Measurements from ENCODE around the gene CDK18.

The CDK18 gene

DNA sequence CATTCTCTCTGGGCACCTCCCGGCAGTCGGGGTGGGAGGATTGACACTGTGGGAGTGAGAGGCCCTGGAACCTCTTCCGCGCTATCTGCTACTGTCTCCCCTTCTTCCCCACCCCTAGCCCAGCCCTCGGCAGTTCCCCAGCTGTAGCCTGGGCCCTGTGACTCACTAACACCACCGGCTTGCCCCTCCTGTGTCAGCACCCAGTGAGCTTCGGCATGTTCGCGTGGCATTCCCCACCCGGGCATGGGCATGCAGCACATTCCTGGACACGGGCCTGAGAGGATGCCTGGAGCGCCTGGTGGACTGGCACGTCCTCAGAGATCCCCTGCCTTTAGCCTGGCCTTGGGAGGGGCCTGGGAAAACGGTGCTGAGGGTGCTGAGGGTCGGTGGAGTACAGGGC lies 1.3 kb downstream of the CDK18 start:
- no peak overlapping the region for H3K4me3 ChIP-seq (ENCODE audit: low read length)
- TF ChIP-seq ZNF274 (IDR thresholded peaks at IDR 0.05; ENCODE audit: low read depth, low read length), result no peak

DNA sequence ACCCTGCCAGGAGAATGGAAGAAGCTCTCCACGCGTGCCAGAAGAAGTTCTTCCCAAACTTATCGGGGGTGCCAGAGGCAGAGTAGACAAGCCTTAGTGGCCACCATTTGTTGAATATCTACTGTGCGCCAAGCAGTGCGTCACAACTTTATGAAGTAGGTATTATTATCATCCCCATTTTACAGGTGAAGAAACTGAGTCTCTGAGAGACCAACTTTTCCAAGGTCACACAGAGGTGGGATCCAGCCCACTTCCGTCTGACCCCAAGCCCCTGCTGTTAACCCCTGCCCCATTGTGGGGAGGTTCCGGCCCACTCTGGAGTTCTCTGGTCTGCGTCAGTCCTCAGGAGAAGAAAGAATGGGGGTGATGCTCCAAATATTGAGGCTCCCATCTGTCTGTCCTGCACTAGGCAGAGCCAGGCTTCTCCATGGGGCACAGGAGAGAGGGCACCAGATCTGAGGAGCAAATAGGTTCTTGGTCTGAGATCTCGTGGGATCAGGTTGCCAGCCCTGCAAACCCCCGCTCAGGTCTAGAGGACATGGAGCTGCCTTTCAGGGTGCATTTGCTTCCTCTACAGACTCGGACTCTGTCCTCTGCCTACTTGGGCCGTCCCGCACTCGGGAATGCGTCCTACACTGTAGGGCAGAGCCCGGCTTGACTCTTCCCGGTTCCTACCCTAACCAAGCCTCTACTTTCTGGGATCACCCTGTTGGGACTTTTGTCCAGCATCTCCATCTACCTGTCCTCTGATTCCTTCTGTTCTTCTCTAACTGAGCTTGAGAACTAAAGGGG lies 2.1 kb downstream of the CDK18 start:
- TF ChIP-seq ZNF274 (IDR thresholded peaks at IDR 0.05; ENCODE audit: low read depth, low read length), result no peak
- H3K4me3 ChIP-seq (ENCODE audit: low read length), result no peak overlapping the region

DNA sequence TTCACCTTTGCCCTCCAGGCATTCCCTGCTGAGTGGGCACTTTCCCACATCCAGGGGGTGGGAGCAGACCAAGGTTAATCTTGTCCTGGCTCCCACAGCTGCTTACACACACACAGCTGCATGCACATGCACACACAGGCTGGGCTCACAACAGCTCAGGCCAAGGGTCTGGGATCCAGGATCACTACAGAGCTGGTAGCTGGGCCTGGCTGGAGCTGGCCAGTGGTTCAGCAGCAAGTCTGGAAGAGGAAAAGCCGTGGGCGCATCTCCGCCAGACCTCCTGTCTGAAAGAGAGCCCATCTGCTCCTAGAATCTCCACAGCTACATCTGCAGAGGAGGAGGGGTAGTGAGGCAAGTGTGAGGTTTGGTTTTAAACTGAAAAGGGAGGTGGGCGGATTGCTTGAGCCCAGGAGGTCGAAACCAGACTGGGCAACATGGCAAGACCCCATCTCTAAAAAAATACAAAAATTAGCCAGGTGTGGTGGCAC lies 3.8 kb downstream of the CDK18 start:
- no peak overlapping the region for H3K4me3 ChIP-seq (ENCODE audit: low read length)
- TF ChIP-seq ZNF274 (IDR thresholded peaks at IDR 0.05; ENCODE audit: low read depth, low read length), result no peak

DNA sequence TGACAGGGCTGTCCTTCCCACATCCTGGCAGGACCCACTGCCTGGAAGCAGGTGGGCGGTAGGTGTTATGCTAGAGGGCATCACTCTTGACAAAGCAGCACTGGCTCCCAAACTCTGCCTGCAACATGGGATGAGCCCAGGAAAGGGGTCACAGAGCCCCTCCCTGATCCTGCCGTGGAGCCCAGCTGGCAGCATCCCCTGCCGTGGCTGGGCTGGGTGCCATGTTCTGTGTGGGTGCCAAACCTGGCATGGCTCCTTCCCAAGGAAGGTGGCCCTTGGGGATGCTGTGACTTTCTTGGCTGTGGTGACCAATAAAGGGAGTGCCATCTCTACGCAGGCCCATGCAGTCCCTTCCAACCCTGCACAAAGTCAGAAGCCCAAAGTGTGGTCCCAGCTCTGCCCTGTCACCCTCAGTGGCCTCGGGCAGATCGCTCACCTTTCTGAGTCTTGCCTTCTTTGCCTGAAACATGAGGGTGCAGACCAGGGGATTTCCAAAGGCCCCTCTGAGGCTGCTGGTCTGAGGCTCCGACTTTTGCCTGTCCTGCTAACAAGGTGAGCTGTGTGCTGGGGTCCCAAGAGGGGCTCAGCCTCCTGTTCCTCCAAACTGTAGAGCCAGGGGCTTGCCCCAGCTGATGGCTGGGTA lies 6.0 kb downstream of the CDK18 start:
- no peak for TF ChIP-seq ZNF274 (IDR thresholded peaks at IDR 0.05; ENCODE audit: low read depth, low read length)
- no peak overlapping the region for H3K4me3 ChIP-seq (ENCODE audit: low read length)

DNA sequence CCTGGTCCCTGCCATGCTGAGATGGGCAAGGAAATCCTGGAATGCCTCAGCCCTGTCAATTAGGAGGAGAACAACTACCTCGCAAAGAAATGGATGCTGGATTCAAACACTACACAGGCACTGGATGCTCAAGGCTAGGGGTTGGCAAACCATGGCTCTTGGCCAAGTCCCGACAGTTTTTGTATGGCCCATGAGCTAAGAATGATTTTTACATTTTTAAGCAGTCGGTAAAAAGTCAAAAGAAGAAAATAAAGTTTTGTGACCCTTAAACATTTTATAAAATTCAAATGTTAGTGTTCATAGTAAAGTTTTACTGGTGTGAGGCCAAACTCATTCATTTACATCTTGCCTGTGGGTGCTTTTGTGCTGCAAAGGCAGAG lies 6.5 kb downstream of the CDK18 start:
- no peak overlapping the region for H3K4me3 ChIP-seq (ENCODE audit: low read length)
- no peak for TF ChIP-seq ZNF274 (IDR thresholded peaks at IDR 0.05; ENCODE audit: low read depth, low read length)

DNA sequence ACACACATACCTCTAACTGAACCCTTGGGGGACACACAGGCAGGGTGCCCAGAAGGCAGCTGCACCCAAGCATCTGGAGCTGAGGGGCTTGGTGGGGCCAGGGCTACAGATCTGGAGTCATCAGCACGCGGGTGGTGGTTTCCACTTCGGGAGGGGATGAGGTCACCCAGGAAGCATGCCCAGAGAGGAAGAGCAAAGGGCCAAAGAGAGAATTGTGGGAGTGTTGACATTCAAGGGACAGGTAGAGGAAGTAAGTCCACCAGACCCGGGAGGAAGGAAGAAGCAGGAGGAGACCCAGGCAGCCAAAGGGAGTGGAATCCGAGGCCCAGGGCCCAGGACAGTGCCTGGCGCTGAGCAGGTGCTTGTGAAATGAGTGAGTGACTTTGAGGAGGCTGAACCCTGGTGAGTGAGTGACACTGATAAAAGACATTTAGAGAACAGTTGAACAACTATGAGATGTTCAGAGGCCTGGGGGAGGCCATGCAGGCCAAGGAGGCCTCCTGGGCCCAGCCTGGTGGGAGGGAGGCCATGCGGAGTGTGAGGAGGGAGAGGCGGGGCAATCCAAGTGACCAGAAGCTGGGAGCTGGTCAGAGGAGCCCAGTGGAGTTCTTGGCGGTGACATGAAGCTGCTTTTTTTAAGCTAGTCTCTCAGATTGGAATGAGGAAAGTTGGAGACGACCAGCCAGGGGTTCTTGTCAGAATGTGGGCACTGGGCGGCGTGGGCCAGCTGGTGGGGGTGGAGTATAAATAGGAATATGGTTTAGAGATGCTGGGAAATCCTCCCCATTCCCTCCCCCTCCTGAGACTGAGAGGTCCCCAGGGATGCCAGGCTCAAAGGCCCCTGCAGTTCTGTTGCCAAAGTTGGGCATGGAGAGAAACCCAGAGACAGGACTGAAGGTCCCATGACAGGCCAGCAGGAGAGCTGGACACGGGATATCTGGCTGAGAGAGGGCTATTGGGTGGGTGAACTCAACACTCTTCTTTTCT lies 7.9 kb downstream of the CDK18 start:
- TF ChIP-seq ZNF274 (IDR thresholded peaks at IDR 0.05; ENCODE audit: low read depth, low read length), result no peak
- no peak overlapping the region for H3K4me3 ChIP-seq (ENCODE audit: low read length)

DNA sequence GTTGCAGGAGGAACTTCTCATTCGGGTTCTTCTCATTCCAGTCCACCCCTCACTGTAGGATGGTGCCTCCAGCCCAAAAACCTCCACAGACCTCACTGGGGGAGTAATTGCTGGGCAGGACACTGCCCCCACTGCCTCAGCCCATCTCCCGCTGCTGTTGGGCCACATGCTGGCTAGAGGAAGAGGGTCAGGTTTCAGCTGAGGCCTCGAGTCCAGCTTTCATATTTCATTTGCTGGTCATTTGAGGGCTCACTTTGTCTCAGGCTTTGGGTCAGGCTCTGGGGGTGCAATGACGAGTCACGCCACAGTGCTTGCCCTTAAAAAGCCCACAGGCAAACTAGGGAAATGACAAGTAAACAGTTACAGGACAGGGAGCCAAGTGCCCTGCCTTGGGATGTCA lies 9.3 kb downstream of the CDK18 start:
- H3K4me3 ChIP-seq (ENCODE audit: low read length), result no peak overlapping the region
- TF ChIP-seq ZNF274 (IDR thresholded peaks at IDR 0.05; ENCODE audit: low read depth, low read length), result no peak

DNA sequence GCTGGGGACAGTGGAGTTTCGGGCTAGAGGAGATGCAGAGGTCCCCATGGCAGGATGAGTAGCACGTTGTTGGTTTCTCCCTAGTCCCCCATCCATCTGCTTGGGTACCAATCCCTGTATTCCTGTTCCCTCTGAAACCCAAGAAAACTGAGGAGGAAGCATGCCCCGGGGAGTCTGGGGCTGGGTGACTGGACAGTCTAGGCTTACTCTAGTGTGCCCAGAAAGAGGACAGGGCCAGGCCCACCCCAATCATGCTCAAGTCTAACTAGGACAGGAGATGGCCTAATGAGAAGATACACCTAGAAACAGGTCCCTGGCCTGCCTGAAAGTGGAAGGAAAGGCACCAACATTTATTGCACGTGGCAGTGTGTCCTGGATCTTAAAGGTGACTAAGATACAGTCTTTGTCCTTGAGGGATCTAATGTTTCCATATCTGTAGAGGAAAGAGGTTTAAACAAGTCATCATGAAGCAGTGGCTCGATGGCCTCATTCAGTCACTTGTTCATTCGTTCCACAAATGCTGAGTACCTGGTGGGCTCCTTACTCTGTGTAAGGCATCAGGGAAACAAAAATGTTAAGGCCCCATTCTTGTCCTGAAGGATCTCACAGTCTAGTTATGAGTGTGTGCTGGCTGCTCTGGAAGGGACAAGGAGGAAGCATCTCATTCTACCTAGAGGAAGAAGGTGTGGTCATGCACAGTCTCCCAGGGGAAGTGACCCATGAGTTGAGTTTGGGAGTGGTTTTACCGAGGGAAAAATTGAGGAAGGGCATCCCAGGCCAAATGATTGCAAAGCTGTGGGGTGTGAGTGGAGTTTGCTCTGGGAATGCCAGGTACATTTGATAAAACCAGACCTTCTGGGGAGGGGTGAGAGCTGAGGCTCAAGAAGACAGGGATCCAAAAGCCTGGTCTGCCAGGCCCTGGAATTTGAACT lies 10.0 kb downstream of the CDK18 start:
- H3K4me3 ChIP-seq (ENCODE audit: low read length), result no peak overlapping the region
- TF ChIP-seq ZNF274 (IDR thresholded peaks at IDR 0.05; ENCODE audit: low read depth, low read length), result no peak

DNA sequence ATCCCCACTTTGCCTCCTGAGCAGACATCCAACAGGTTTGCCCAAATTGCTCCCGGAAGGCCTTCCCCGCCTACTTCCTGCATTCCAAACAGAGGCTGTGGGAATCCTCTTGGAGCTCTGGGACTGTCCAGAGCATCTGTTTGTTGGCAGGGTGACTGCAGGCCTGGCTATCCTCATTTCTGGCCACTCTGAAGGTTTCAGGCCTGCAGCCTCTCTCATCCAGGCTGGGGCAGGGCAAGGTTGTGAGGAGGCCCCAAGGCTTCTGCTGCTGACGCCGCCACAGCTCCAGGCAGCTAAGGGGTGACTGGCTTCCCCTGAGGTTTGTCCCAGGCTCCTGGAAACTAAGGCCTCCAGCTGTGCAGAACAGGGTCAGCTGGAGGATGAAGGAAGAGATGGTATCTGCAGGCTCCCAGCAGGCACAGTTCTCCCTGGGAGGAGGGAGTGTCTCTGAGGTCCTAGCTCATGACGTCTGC lies 11.3 kb downstream of the CDK18 start:
- no peak overlapping the region for H3K4me3 ChIP-seq (ENCODE audit: low read length)
- TF ChIP-seq ZNF274 (IDR thresholded peaks at IDR 0.05; ENCODE audit: low read depth, low read length), result no peak

DNA sequence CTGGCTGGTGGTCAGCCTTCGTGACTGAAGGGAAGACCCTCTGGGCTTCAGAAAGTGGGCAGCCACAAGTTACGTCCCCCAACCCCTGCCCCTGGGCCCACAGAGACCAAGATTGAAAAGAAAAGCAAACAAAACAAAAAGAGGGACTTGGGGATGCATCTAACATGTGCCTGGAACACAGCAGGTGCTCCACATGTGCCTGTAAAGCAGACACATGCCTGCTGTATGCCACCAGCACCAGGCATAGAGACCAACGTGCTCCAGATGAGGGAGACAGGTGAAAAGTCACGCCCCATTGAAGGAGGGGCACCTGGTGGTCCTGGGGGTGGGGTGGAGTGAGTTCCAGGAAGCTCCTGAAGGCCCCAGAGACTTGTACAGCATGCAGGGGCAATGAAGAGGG lies 11.9 kb downstream of the CDK18 start:
- no peak for TF ChIP-seq ZNF274 (IDR thresholded peaks at IDR 0.05; ENCODE audit: low read depth, low read length)
- H3K4me3 ChIP-seq (ENCODE audit: low read length), result no peak overlapping the region

DNA sequence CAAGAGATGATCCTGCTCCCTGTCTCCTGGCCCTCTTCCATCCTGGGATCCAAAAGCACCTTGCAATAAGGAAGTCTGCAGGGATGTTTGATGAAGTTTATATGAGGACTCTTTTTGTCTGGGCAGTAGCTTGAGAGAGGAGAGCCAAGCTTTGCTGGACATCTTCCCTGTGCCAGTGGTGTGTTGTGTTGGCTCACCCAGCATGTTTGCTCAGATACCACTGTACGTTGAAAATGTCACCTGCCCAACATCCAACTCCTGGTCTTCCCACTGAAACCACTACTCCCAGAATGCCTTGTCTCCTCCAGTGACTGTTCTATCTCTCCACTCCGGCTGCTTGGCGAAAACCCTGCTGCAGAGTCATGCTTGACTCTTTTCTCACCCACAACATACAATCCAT lies 12.8 kb downstream of the CDK18 start:
- H3K4me3 ChIP-seq (ENCODE audit: low read length), result no peak overlapping the region
- TF ChIP-seq ZNF274 (IDR thresholded peaks at IDR 0.05; ENCODE audit: low read depth, low read length), result no peak

DNA sequence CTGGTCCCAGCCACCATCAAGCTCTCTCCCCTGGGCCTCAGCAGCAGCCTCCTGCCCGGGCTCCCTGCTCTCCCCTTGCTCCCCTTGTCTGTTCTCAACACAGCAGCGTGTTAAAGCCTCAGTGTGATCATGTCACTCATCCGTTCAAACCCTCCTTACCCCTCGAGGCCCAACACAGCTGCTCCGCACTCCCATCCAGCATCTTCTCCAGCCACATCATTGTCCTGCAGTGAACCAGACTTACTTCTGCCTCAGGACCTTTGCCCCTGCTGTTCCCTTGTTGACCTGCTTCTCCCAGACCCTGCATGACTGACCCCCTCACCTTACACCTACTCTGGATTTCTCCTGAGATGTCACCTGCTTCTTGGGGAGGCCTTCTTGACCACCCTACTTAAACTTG lies 13.3 kb downstream of the CDK18 start:
- no peak for TF ChIP-seq ZNF274 (IDR thresholded peaks at IDR 0.05; ENCODE audit: low read depth, low read length)
- no peak overlapping the region for H3K4me3 ChIP-seq (ENCODE audit: low read length)

Data from GM08714 (cell line).